Putamen (tissue), 1 donor: Measurements from ENCODE around the gene HS6ST2.

ENCODE experiments used
- DNase-seq: peaks from one replicate; pipeline ENCODE4 v3.0.0-alpha.2; 2016; ENCODE audit warnings: low spot score

The HS6ST2 gene

DNA sequence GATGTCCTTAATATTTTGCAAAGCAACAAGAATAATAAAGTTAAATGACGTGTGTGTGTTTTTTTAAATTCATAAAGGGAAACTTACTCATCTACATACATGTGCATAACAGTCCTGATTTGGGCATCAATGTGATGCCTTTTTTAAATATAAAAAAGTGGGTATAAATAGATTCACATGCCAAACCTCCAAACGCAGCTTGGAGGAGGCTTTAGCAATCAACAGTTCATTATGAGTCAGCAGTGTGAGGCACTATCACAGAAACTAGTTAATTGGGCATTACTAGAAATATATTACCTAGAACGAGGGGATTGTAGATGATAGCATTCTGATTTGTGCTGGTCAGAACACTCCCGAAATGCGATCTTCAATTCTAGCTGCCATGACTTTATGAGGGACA, 115.1 kb downstream of the HS6ST2 start:
- no peak for DNase-seq

- DNase-seq, result no peak
Observed at GRCh38 chrX:132842460-132843238, 115.8 kb downstream of the HS6ST2 start.

DNA sequence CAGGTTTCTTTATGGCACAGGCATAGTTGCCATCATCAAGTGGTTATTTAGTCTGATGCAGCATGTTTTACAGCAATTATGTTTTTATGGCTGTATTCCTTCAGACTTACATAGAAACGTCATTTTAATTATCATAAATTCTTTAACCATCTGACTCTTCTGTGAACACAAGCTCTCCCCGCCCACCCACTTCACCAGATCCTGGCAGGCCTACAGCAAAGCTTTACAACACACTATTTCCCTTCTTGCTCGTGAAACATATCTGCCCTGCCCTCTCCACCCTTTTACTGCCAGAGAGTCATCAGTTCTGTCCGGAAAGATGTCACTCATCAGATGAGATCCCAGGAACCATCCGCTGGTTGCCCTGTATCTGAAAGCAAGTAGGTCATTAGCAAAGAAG, 120.5 kb downstream of the HS6ST2 start:
- no peak for DNase-seq

GRCh38 chrX:132837126-132837525, 121.3 kb downstream of the HS6ST2 start:
- DNase-seq, result no peak

DNA sequence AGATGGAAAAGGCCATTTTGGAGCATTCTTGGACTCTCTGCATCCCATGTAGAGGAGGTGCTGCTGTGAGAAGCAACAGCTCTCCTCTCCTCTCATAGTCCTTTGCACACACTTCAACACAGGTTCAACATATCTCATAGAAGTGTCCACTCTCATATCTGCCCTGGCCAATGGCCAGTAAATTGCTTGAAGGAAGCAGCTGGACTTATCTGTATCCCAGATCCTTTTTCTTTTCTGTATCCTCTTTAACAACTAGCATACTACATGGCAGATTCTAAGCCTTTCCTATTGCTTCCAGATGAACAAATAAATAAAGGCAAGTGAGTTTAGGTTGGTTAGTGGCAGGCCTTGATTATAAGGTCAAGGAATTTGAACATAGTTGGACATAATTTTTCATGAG, 122.0 kb downstream of the HS6ST2 start:
- no peak for DNase-seq

- DNase-seq, result no peak
Observed at GRCh38 chrX:132834741-132835140, 123.7 kb downstream of the HS6ST2 start.

DNA sequence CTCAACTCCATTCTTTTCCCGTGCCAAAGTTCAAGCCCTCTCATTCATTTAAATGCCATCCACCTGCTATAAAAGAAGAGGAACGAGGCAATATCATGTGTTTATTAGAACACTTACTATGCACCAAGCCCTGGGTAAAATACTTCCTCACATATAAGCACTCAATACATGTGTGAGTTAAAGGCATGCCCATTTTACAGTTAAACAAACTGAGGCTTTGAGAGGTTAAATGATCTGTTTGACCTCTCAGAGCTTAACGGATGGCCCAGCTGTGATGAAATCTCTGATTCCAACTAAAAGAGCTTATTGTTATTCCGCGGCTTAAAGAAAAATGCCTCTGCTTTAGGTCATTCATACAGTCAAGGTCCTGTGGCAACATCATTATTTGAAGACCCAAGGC, 124.3 kb downstream of the HS6ST2 start:
- no peak for DNase-seq

DNA sequence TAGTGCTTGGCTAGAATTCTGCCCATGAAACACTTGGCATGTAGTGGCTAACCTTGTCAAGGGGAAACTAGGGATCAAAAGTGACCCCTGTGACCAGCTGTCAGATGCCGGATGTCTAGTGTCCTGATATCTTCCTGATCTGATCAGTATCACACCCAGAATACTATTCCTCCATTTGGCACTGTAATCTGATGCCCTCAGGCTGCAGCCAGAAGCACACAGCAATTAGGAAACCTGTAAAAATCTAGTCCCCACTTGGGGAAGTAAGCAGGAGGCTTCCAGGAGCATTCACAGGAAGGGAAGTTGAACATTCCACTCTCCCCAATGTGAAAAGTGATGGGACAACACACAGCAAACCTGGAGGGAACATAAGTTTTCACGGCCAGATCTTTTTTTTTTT, 125.1 kb downstream of the HS6ST2 start:
- no peak for DNase-seq

DNA sequence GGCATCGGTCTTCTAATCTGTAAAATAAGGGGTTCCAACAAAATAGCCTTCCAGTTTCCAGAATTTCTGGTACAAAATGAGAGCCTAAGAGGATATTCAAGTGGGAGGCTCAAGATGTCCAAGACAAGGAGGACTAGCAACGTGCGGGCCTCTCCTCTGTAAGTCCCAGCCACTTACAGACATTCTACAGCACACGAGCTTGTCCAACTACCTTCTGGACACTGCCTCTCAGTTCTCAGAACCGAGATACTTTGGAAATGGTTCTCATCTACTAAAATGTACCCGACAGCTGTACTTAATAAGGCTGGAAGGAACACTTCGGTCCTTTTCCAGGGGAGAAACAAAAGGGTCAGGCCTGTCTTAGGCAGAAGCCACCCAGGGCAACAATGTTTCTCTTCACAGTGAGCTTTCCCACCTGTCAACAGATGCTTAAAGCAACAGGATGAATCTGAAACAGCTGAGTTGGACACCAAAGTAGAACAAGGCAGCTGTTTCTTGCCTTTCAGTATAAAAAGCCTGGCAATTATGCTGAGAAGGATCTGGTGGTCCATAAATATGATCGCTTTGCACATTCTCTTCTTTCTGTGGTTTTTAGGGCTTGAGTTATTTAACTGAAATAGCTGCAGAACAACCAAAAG, 127.0 kb downstream of the HS6ST2 start:
- no peak for DNase-seq

DNA sequence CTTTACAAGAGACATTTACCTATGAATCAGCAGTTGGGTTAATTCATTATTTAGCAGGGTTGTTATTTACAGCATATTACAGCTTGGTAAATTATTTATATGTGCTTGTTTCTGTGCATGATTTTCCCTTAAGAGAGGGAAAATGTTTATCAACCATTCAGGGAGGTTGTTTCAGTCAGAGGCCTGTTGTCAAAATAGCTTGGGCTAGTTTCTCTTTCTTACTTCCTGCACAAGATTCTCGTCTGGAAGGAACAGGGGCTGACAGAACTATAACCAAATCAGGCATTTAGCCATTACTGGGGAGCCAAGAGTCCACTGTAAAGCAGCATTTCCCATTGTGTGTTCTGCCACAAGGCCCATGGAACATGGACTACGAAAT, 135.8 kb downstream of the HS6ST2 start:
- DNase-seq, result no peak

- DNase-seq, result no peak
Observed at GRCh38 chrX:132821974-132822633, 136.3 kb downstream of the HS6ST2 start.

DNA sequence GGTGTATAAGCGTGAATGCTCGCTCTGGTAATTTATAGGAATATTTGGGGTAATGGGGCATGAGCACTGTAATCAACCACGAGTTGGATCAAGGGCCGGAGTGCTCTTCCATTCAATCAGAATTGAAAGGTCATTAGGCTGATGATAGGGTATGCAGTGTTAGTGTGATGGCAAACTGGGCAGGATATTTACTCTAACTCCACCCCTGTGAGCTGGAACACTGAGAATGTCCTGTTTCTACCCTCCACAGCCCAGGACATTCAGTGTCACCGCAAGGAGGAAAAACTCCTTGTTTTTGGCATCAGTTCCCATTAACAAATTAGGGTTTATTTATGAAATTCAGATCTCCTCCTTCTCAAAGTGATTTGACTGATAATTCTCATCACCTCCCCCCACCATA, 137.8 kb downstream of the HS6ST2 start:
- no peak for DNase-seq

GRCh38 chrX:132819711-132820264, 138.6 kb downstream of the HS6ST2 start:
- DNase-seq, result no peak

GRCh38 chrX:132818638-132819037, 139.8 kb downstream of the HS6ST2 start:
- DNase-seq, result no peak

GRCh38 chrX:132815643-132816042, 142.8 kb downstream of the HS6ST2 start:
- no peak for DNase-seq

GRCh38 chrX:132810964-132811712, 147.3 kb downstream of the HS6ST2 start:
- no peak for DNase-seq

DNA sequence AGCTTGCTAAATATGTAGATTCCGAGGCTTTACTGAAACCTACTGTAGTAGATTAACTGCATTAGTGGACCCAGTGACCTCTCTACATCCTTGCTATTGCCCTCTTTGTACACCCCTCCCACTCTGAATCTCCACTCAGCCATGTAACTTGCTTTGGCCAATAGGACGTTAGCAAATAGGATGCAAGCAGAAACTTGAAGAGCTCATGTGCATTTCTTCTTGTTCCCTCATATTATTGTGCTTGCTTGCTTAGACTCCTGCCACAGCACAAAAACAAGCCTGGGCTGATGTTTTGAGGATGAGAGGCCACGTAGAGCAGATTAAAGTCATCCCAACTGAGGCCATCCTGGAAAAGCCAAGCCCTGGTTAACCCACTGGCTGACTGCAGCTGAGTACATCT, 147.9 kb downstream of the HS6ST2 start:
- DNase-seq, result no peak

GRCh38 chrX:132809581-132809980, 148.8 kb downstream of the HS6ST2 start:
- no peak for DNase-seq

GRCh38 chrX:132807411-132808030, 150.9 kb downstream of the HS6ST2 start:
- no peak for DNase-seq

GRCh38 chrX:132802033-132802432, 156.4 kb downstream of the HS6ST2 start:
- DNase-seq, result no peak

DNA sequence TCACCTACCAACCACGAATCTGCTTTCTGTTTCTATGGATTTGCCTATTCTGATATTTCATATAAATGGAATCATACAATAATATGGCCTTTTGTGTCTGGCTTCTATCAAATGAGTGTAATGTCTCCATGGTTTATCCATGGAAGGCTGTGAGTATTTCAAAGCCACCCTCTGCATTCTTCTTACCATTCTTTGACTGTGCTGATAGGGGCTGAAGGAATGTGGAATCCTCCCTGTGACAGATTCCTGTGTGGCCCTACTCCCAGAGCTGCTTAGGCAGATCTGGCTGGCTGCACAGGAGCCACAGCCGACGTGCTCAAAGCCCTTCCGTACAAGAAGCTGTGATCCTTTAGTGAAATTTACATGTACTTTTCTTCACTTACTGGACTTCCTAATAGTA, 163.2 kb downstream of the HS6ST2 start:
- no peak for DNase-seq

GRCh38 chrX:132791714-132792113, 166.7 kb downstream of the HS6ST2 start:
- DNase-seq, result no peak
